Measurements from ENCODE around the gene MYO1D.

The MYO1D gene

GRCh38 chr17:32553168-32553567 is 323.8 kb downstream of the MYO1D start:
- H2BK15ac ChIP-seq (replicated peaks; ENCODE audit: low read depth) = no peak overlapping the region
- no peak overlapping the region for H2BK5ac ChIP-seq (ENCODE audit: low read length)
- H3K4me1 ChIP-seq (ENCODE audit: control insufficient read depth, low read depth, low read length) = no peaks in the 10 kb centered on the region
- H4K5ac ChIP-seq (ENCODE audit: low read length) = no peak overlapping the region
- no peak overlapping the region for H3K27ac ChIP-seq (ENCODE audit: low read depth, low read length)
- no peak for DNase-seq
- no peak overlapping the region for H3K4me3 ChIP-seq (ENCODE audit: low read length)
- no peak overlapping the region for H3K56ac ChIP-seq (ENCODE audit: low read length)
- no peak overlapping the region for H3K23ac ChIP-seq (ENCODE audit: low read length)
- no peaks in the 10 kb centered on the region for H3K79me1 ChIP-seq (ENCODE audit: low read length)
- no peaks in the 10 kb centered on the region for H3K27me3 ChIP-seq (ENCODE audit: insufficient read depth, low read length, poor library complexity)
- H3K36me3 ChIP-seq (ENCODE audit: control insufficient read depth, insufficient read depth, low read length) = no peaks in the 10 kb centered on the region
- no peak overlapping the region for H4K8ac ChIP-seq (ENCODE audit: low read depth, low read length)
- no peak overlapping the region for H3K4me2 ChIP-seq (ENCODE audit: low read length)
- H2AK5ac ChIP-seq (ENCODE audit: low read length) = no peak overlapping the region
- no peak overlapping the region for H2BK120ac ChIP-seq (ENCODE audit: low read depth, low read length)
- WGBS (ENCODE audit: extremely low coverage, insufficient coverage, low lambda C conversion rate) = no CpG with 5 or more reads among the region's 3 CpGs
- no peak overlapping the region for H3K18ac ChIP-seq (ENCODE audit: low read length)
- no peaks in the 10 kb centered on the region for H3K79me2 ChIP-seq (ENCODE audit: control insufficient read depth, insufficient read depth, low read length)
- no peak overlapping the region for H3K4ac ChIP-seq (ENCODE audit: low read depth, low read length)
- H3K9ac ChIP-seq (ENCODE audit: low read length) = no peak overlapping the region

DNA sequence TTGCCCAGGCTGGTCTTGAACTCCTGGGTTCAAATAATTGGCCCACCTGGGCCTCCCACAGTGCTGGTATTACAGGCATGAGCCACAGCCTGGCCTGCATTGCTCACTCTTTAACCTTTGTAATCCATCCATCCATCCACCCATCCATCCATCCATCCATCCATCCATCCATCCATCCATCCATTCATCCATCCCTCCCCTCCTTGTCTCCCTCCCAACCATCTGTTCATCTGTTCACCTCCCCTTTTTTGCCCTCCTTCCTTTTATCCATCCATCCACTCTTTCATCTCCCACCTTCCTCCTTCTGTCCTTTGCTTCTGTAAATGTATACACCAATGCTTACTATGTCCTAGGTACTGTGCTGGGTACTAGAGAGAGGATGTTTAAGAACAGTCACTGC is 324.6 kb downstream of the MYO1D start:
- Histone ChIP-seq H3K36me3 (ENCODE audit: control insufficient read depth, insufficient read depth, low read length) (no peaks in the 10 kb centered on the region), H3K9ac (ENCODE audit: low read length) (no peak overlapping the region), H3K4ac (ENCODE audit: low read depth, low read length) (no peak overlapping the region), H3K4me3 (ENCODE audit: low read length) (no peak overlapping the region), H2BK120ac (ENCODE audit: low read depth, low read length) (no peak overlapping the region), H4K8ac (ENCODE audit: low read depth, low read length) (no peak overlapping the region), H4K5ac (ENCODE audit: low read length) (no peak overlapping the region), H3K79me1 (ENCODE audit: low read length) (no peaks in the 10 kb centered on the region), H3K27ac (ENCODE audit: low read depth, low read length) (no peak overlapping the region), H2AK5ac (ENCODE audit: low read length) (no peak overlapping the region), H2BK5ac (ENCODE audit: low read length) (no peak overlapping the region), H3K4me2 (ENCODE audit: low read length) (no peak overlapping the region), H3K27me3 (ENCODE audit: insufficient read depth, low read length, poor library complexity) (no peaks in the 10 kb centered on the region), H3K23ac (ENCODE audit: low read length) (no peak overlapping the region), H2BK15ac (replicated peaks; ENCODE audit: low read depth) (no peak overlapping the region), H3K79me2 (ENCODE audit: control insufficient read depth, insufficient read depth, low read length) (no peaks in the 10 kb centered on the region), H3K4me1 (ENCODE audit: control insufficient read depth, low read depth, low read length) (no peaks in the 10 kb centered on the region), H3K18ac (ENCODE audit: low read length) (no peak overlapping the region), H3K56ac (ENCODE audit: low read length) (no peak overlapping the region)
- DNase-seq = no peak

GRCh38 chr17:32551186-32551955 is 325.6 kb downstream of the MYO1D start:
- Histone ChIP-seq H2BK15ac (replicated peaks; ENCODE audit: low read depth) (no peak overlapping the region), H3K23ac (ENCODE audit: low read length) (no peak overlapping the region), H4K5ac (ENCODE audit: low read length) (no peak overlapping the region), H2BK120ac (ENCODE audit: low read depth, low read length) (no peak overlapping the region), H3K4ac (ENCODE audit: low read depth, low read length) (no peak overlapping the region), H3K4me2 (ENCODE audit: low read length) (no peak overlapping the region), H3K56ac (ENCODE audit: low read length) (no peak overlapping the region), H3K27me3 (ENCODE audit: insufficient read depth, low read length, poor library complexity) (no peaks in the 10 kb centered on the region), H2BK5ac (ENCODE audit: low read length) (no peak overlapping the region), H3K4me3 (ENCODE audit: low read length) (no peak overlapping the region), H2AK5ac (ENCODE audit: low read length) (no peak overlapping the region), H3K36me3 (ENCODE audit: control insufficient read depth, insufficient read depth, low read length) (no peaks in the 10 kb centered on the region), H3K79me1 (ENCODE audit: low read length) (no peaks in the 10 kb centered on the region), H4K8ac (ENCODE audit: low read depth, low read length) (no peak overlapping the region), H3K4me1 (ENCODE audit: control insufficient read depth, low read depth, low read length) (no peaks in the 10 kb centered on the region), H3K79me2 (ENCODE audit: control insufficient read depth, insufficient read depth, low read length) (no peaks in the 10 kb centered on the region), H3K18ac (ENCODE audit: low read length) (no peak overlapping the region), H3K9ac (ENCODE audit: low read length) (no peak overlapping the region), H3K27ac (ENCODE audit: low read depth, low read length) (no peak overlapping the region)
- no CpG with 5 or more reads among the region's 8 CpGs for WGBS (ENCODE audit: extremely low coverage, insufficient coverage, low lambda C conversion rate)
- DNase-seq = no peak

DNA sequence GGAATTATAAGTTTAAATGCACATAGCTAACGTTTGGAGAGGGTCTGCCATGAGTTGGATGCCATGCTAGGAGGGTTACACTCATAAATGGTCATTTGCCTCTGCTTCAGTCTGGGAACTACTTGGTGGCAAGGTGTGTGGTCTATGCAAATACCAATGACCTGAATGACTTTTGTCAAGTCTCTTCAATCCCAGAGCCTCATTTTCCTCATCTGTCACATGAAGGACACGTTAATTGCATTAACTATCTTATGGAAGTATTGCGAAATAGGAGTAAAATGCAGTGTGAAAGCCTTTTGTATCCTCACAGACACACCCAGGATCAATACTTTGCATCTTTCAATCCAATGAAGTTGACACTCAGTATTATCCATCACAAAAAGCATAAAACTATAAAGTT is 327.4 kb downstream of the MYO1D start:
- H3K4me1 ChIP-seq (ENCODE audit: control insufficient read depth, low read depth, low read length) = no peaks in the 10 kb centered on the region
- H2BK15ac ChIP-seq (replicated peaks; ENCODE audit: low read depth) = no peak overlapping the region
- H3K4me2 ChIP-seq (ENCODE audit: low read length) = no peak overlapping the region
- no peaks in the 10 kb centered on the region for H3K27me3 ChIP-seq (ENCODE audit: insufficient read depth, low read length, poor library complexity)
- no peaks in the 10 kb centered on the region for H3K36me3 ChIP-seq (ENCODE audit: control insufficient read depth, insufficient read depth, low read length)
- H3K27ac ChIP-seq (ENCODE audit: low read depth, low read length) = no peak overlapping the region
- no peak overlapping the region for H2AK5ac ChIP-seq (ENCODE audit: low read length)
- no peak overlapping the region for H2BK120ac ChIP-seq (ENCODE audit: low read depth, low read length)
- no peaks in the 10 kb centered on the region for H3K79me1 ChIP-seq (ENCODE audit: low read length)
- no CpG with 5 or more reads among the region's 3 CpGs for WGBS (ENCODE audit: extremely low coverage, insufficient coverage, low lambda C conversion rate)
- no peak overlapping the region for H2BK5ac ChIP-seq (ENCODE audit: low read length)
- H4K5ac ChIP-seq (ENCODE audit: low read length) = no peak overlapping the region
- no peak overlapping the region for H3K4ac ChIP-seq (ENCODE audit: low read depth, low read length)
- no peaks in the 10 kb centered on the region for H3K79me2 ChIP-seq (ENCODE audit: control insufficient read depth, insufficient read depth, low read length)
- DNase-seq = no peak
- H3K9ac ChIP-seq (ENCODE audit: low read length) = no peak overlapping the region
- H4K8ac ChIP-seq (ENCODE audit: low read depth, low read length) = no peak overlapping the region
- H3K4me3 ChIP-seq (ENCODE audit: low read length) = no peak overlapping the region
- no peak overlapping the region for H3K18ac ChIP-seq (ENCODE audit: low read length)
- H3K56ac ChIP-seq (ENCODE audit: low read length) = no peak overlapping the region
- H3K23ac ChIP-seq (ENCODE audit: low read length) = no peak overlapping the region

DNA sequence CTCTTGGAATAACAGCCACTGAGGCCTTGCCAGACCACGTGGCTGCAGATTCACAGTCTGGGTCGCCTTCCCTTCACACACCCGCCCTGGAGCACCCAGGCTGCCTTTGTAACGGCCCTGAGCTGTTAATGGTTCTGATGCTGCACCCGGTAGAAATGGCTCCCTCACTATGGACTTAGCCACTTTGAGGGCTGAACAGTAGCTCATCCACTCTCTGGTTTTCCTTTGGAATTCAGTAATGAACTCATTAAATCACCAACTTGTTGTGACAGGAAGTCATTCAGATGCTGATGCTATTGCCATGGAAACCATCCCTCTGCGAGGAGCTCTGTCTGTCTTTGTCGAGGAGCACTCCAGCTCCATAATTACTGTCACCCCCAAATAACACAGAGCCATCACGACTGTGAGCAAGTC is 330.9 kb downstream of the MYO1D start:
- Histone ChIP-seq H3K4ac (ENCODE audit: low read depth, low read length) (no peak overlapping the region), H3K79me2 (ENCODE audit: control insufficient read depth, insufficient read depth, low read length) (no peaks in the 10 kb centered on the region), H3K18ac (ENCODE audit: low read length) (no peak overlapping the region), H3K4me3 (ENCODE audit: low read length) (no peak overlapping the region), H3K36me3 (ENCODE audit: control insufficient read depth, insufficient read depth, low read length) (no peaks in the 10 kb centered on the region), H2BK5ac (ENCODE audit: low read length) (no peak overlapping the region), H4K5ac (ENCODE audit: low read length) (no peak overlapping the region), H3K9ac (ENCODE audit: low read length) (no peak overlapping the region), H3K56ac (ENCODE audit: low read length) (no peak overlapping the region), H2BK120ac (ENCODE audit: low read depth, low read length) (no peak overlapping the region), H3K79me1 (ENCODE audit: low read length) (no peaks in the 10 kb centered on the region), H3K23ac (ENCODE audit: low read length) (no peak overlapping the region), H2AK5ac (ENCODE audit: low read length) (no peak overlapping the region), H3K27me3 (ENCODE audit: insufficient read depth, low read length, poor library complexity) (no peaks in the 10 kb centered on the region), H3K4me1 (ENCODE audit: control insufficient read depth, low read depth, low read length) (peaks cover 4% of the 10 kb centered on the region), H3K27ac (ENCODE audit: low read depth, low read length) (no peak overlapping the region), H3K4me2 (ENCODE audit: low read length) (no peak overlapping the region), H4K8ac (ENCODE audit: low read depth, low read length) (no peak overlapping the region), H2BK15ac (replicated peaks; ENCODE audit: low read depth) (no peak overlapping the region)
- DNase-seq = peak; percentile 71
- no CpG with 5 or more reads among the region's 8 CpGs for WGBS (ENCODE audit: extremely low coverage, insufficient coverage, low lambda C conversion rate)

- H3K36me3 ChIP-seq (ENCODE audit: control insufficient read depth, insufficient read depth, low read length) = no peaks in the 10 kb centered on the region
- H3K56ac ChIP-seq (ENCODE audit: low read length) = no peak overlapping the region
- no peaks in the 10 kb centered on the region for H3K79me1 ChIP-seq (ENCODE audit: low read length)
- H3K18ac ChIP-seq (ENCODE audit: low read length) = no peak overlapping the region
- H3K27ac ChIP-seq (ENCODE audit: low read depth, low read length) = no peak overlapping the region
- H2BK120ac ChIP-seq (ENCODE audit: low read depth, low read length) = no peak overlapping the region
- no peak overlapping the region for H2BK15ac ChIP-seq (replicated peaks; ENCODE audit: low read depth)
- H3K4me3 ChIP-seq (ENCODE audit: low read length) = no peak overlapping the region
- H3K4me2 ChIP-seq (ENCODE audit: low read length) = no peak overlapping the region
- WGBS (ENCODE audit: extremely low coverage, insufficient coverage, low lambda C conversion rate) = no CpG with 5 or more reads among the region's 7 CpGs
- no peaks in the 10 kb centered on the region for H3K27me3 ChIP-seq (ENCODE audit: insufficient read depth, low read length, poor library complexity)
- no peak overlapping the region for H3K9ac ChIP-seq (ENCODE audit: low read length)
- peak overlapping the region; percentile 15 for H3K23ac ChIP-seq (ENCODE audit: low read length)
- H2AK5ac ChIP-seq (ENCODE audit: low read length) = no peak overlapping the region
- peaks cover 4% of the 10 kb centered on the region for H3K4me1 ChIP-seq (ENCODE audit: control insufficient read depth, low read depth, low read length)
- no peak overlapping the region for H2BK5ac ChIP-seq (ENCODE audit: low read length)
- no peak for DNase-seq
- no peak overlapping the region for H4K8ac ChIP-seq (ENCODE audit: low read depth, low read length)
- no peak overlapping the region for H4K5ac ChIP-seq (ENCODE audit: low read length)
- no peak overlapping the region for H3K4ac ChIP-seq (ENCODE audit: low read depth, low read length)
- no peaks in the 10 kb centered on the region for H3K79me2 ChIP-seq (ENCODE audit: control insufficient read depth, insufficient read depth, low read length)
These were observed 334.7 kb downstream of the MYO1D start for GRCh38 chr17:32542186-32542585.
